A549 treated with AZD9567 at 1 μM for 4 hours (cell line): ENCODE results near the gene KCNK7. TPM values are rescaled to one million over a fixed set of nuclear protein-coding genes. Genes with fewer than 3 reads are reported as not detected.

Experiments
- total RNA-seq: library from RNA; stranded (reverse); fragments of 200-300 nt; extraction: Qiagen RNA extraction; gene quantifications from 5 replicates; pipeline ENCODE4 v1.2.3, GENCODE V29; 2022; ENCODE audit not compliant: insufficient read depth

Gene KCNK7
- 0.26 to 1.4 TPM (median 0.77 TPM) in 4 of 5 replicates, not detected in the other for total RNA-seq

GRCh38 chr11:65595543-65596281, at the start of gene KCNK7:
Gene KCNK7, minus strand, starts transcription at chr11:65595800. Its CDS starts 28 bp downstream, at chr11:65595772.

GRCh38 chr11:65637794-65638419, 42.3 kb upstream of the KCNK7 start, which contains the start of gene SIPA1:
Gene SIPA1, plus strand, starts transcription at chr11:65638101. Its CDS starts 2,821 bp downstream, at chr11:65640922.

DNA sequence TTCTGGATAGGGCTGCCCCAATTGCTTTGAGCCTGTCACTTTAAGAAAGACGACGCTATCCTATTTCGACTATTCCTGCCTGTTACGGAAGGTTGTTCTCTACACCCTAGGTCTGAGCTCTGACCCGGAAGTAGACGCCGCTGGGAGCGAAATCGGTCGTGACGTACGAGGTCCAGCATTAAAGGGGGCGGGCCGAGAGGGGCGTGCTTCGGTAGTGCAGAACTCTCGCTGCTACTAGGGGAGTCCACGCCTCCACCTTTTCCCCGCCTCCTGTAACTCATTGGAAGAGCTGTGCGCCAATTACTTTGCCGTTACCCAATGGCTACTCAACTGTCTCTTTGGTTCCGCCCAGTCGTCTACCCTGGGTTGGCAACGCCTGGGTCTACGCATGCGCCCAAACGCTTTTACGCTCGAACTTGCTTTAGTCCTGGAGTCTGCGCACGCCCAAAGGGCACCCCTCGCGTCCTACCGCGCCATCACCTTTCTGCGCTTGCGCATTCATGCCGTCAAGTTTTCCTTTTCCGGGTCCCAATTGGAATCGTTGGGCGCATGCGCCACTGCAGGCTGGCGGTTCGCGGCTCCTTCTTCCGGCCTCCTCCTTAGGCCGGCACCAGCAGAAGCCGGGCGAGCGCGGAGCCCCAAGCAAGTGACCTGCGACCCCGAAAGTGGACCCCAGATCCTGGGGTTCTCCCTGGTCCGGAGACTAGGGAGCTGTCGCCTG, 19.8 kb upstream of the KCNK7 start, which contains the start of gene PCNX3:
TSS of gene PCNX3 (plus strand) at position 548 of the 721 bp plus-strand sequence. CDS start 536 bp downstream, outside the sequence.

GRCh38 chr11:65575568-65576231, 19.9 kb downstream of the KCNK7 start, which contains the start of gene EHBP1L1:
Gene EHBP1L1, plus strand, starts transcription at chr11:65576053. Its CDS starts 250 bp downstream, at chr11:65576303.

GRCh38 chr11:65572356-65573051, 23.1 kb downstream of the KCNK7 start, which contains the start of gene FAM89B:
Gene FAM89B, plus strand, starts transcription at chr11:65572538. Its CDS starts 132 bp downstream, at chr11:65572670.

DNA sequence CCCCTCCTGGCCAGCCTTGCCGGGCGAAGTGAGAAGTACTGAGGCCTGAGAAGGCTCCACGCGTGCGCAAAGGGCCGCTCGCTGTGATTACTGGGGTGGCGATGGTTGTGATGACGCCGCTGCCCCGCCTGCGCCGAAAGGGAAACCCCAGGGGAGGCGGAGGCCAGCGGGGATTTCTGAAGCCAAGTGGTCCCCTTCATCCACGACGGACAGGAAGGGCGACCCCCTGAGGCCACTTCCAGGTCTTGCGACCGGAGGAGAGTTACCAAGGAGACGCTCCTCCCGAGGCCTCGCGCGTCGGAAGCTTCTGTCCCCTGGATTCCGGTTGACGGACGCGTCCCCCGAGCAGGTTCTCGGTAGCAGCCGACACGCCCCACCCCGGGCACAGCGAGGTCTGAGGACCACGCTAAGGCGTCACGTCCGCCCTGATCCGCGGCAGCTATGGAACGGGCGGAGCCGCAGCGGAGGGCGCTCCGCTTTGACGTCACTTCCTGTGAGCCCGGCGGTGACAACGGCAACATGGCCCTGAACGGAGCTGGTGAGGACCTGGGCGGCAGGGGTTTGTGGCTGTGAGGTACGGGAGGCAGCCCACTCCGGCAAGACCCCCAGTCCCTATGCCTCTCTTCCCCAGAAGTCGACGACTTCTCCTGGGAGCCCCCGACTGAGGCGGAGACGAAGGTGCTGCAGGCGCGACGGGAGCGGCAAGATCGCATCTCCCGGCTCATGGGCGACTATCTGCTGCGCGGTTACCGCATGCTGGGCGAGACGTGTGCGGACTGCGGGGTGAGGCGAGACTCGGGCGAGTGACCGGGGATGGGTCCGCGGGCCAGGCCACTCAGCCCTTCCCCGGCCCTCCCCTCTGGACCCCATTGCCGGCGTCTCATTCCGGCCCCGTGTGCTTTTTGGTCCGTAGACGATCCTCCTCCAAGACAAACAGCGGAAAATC, 25.4 kb downstream of the KCNK7 start, which contains the start of gene ZNRD2:
TSS of gene ZNRD2 (plus strand) at position 505 of the 946 bp plus-strand sequence. CDS start at position 520, 15 bp downstream.

GRCh38 chr11:65558002-65558929, 37.3 kb downstream of the KCNK7 start, which contains the start of gene LTBP3:
Gene LTBP3, minus strand, starts transcription at chr11:65558359. Its CDS starts 400 bp downstream, at chr11:65557959.

Other genes with a start within 250 kb of the KCNK7 start
- gene TIGD3, start 241.0 kb downstream of the KCNK7 start, total RNA-seq = 1.3 TPM in 5 replicates
- gene SLC25A45, start 213.2 kb downstream of the KCNK7 start, total RNA-seq = 8.5 to 11.6 TPM (median 10.3 TPM) in 5 replicates
- gene FRMD8, start 209.2 kb downstream of the KCNK7 start, total RNA-seq = 33.7 to 57.0 TPM (median 56.4 TPM) in 5 replicates
- gene NEAT1, start 173.0 kb downstream of the KCNK7 start, total RNA-seq = 95.1 to 289 TPM (median 267 TPM) in 5 replicates
- 55.2 to 111 TPM (median 88.6 TPM) in 5 replicates for gene MALAT1, start 96.8 kb downstream of the KCNK7 start, total RNA-seq
- gene SCYL1, start 70.7 kb downstream of the KCNK7 start, total RNA-seq = 37.6 to 65.4 TPM (median 64.4 TPM) in 5 replicates
- 65.1 to 117 TPM (median 101 TPM) in 5 replicates for gene LTBP3, start 37.4 kb downstream of the KCNK7 start, total RNA-seq
- gene ZNRD2, start 25.3 kb downstream of the KCNK7 start, total RNA-seq = 69.5 to 80.8 TPM (median 77.9 TPM) in 5 replicates
- gene FAM89B, start 23.3 kb downstream of the KCNK7 start, total RNA-seq = 20.8 to 56.1 TPM (median 50.0 TPM) in 5 replicates
- gene EHBP1L1, start 19.7 kb downstream of the KCNK7 start, total RNA-seq = 22.6 to 35.1 TPM (median 32.7 TPM) in 5 replicates
- 44.0 to 49.5 TPM (median 47.5 TPM) in 5 replicates for gene MAP3K11, start 18.4 kb upstream of the KCNK7 start, total RNA-seq
- gene PCNX3, start 20.0 kb upstream of the KCNK7 start, total RNA-seq = 25.3 to 38.8 TPM (median 37.9 TPM) in 5 replicates
- gene SIPA1, start 42.3 kb upstream of the KCNK7 start, total RNA-seq = 11.1 to 21.7 TPM (median 18.4 TPM) in 5 replicates
- 52.1 to 79.3 TPM (median 74.8 TPM) in 5 replicates for gene RELA, start 67.1 kb upstream of the KCNK7 start, total RNA-seq
- gene KAT5, start 116.5 kb upstream of the KCNK7 start, total RNA-seq = 31.3 to 46.9 TPM (median 45.7 TPM) in 5 replicates
- gene RNASEH2C, start 125.0 kb upstream of the KCNK7 start, total RNA-seq = 26.8 to 55.4 TPM (median 52.8 TPM) in 5 replicates
- gene AP5B1, start 185.2 kb upstream of the KCNK7 start, total RNA-seq = 6.6 to 12.9 TPM (median 11.5 TPM) in 5 replicates
- gene OVOL1, start 191.3 kb upstream of the KCNK7 start, total RNA-seq = 0.05 to 0.09 TPM (median 0.09 TPM) in 4 of 5 replicates, not detected in the other
- 0.08 to 0.10 TPM (median 0.10 TPM) in 3 of 5 replicates, not detected in the others for gene SNX32, start 238.2 kb upstream of the KCNK7 start, total RNA-seq